DMS53 (cell line): ENCODE data around the gene SLC30A5.
A peak's percentile ranks its signal among the peaks of the same experiment; 100 is the strongest.

Experiments
- DNase-seq: peaks from one replicate; lab custom pipeline; 2025; lab: John Stamatoyannopoulos, UW

SLC30A5 gene

DNA sequence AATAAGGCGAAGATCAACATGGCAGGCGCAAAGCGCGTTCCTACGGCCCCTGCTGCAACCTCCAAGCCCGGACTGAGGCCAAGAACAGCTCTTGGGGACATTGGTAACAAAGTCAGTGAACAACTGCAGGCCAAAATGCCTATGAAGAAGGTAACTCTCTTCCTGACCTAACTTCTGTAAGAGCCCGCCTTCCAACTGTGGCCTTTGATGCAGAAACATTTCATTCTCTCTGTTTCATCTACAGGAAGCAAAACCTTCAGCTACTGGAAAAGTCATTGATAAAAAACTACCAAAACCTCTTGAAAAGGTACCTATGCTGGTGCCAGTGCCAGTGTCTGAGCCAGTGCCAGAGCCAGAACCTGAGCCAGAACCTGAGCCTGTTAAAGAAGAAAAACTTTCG lies 74.1 kb downstream of the SLC30A5 start:
- peak; percentile 44 for DNase-seq

DNA sequence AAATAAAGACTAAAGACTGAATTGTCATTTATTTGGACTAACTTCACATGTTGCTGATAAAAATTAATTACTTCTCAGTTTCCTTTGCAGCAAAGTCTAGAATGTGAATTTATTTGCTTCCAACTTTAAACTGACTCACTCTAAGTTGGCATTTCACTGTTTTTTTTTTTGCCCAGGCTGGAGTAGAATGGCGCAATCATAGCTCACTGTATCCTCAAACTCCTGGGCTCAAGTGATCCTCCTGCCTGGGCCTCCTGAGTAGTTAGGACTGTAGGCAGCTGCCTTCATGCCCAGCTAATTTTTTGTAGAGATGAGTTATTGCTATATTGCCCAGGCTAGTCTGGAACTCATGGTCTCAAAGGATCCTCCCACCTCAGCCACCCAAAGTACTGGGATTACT lies 76.7 kb downstream of the SLC30A5 start:
- DNase-seq = no peak

- no peak for DNase-seq
Observed at GRCh38 chr5:69170969-69171368, 77.2 kb downstream of the SLC30A5 start.
